ENCODE results near the gene CPN2. TPM values are rescaled to one million over a fixed set of nuclear protein-coding genes. Genes with fewer than 3 reads are reported as not detected.

The CPN2 gene
- polyA plus RNA-seq, 2 of the 4 experiments (the other 2 are of a cell fraction) = not detected

DNA sequence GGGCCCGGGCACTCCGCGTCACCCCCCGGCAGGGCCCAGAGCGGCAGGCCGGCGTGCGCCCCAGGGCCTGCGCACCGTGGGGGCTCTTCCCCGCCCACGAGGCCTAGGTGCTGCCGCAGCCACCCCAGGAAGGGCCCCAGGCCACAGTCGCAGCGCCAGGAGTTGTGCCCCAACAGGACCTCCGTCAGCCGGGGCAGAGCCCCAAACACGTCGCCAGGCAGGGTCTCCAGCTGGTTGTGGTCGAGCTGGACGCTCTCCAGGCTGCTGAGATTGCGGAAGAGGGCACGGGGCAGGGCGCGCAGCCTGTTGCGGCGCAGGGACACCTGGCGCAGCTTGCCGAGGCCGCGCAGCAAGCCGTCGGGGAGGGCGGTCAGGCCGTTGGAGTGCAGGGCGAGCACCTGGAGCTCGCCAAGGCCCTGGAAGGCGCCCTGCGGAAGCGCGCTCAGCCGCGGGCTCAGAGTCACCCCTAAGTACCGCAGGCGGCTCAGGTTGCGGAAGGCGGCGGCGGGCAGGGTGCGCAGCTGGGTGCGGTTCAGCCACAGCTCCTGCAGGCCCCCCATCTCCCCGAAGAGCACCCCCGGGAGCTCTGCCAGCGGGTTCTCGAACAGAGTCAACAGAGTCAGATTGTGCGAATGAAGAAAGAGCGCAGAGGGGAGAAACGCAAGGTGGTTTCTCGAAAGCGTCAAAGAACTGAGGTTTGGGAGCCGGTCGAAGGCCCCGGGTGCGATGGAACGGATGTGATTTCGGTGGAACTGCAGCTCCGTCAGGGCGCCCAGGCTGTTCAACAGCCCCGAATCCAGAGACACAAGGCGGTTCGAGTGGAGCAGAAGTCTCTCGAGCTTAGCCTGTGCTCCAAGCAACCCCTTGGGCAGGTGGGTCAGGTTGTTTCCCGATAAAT lies 46.0 kb upstream of the CPN2 start:
- H3K4me2 ChIP-seq = no peak overlapping the region
- 82% methylated on average over 30 of the region's 73 CpGs for WGBS (ENCODE audit: missing lambda C conversion rate)
- POLR2A ChIA-PET = no interaction called here

DNA sequence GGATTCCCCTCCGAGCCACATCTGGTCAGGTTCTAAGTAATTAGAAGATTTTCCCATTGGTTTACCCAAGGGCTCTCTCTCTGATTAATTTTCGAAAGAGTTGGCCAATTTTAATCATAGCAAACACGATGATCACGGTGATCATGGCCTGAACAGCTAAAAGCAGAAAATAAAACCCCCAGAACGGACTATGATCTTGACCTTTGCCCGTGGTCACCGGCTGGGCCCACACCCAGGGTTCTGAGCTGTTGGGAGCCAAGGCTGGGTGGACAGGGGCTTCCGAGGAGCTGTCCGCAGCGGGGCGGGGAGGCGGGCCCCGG lies 45.4 kb upstream of the CPN2 start:
- FAIRE-seq = no peak
- peaks cover 2% of the 10 kb centered on the region; the same call in 1 of the 3 replicates for H3K9me3 ChIP-seq
- DNase-seq (ENCODE audit: low read depth in 1 of 2, low spot score in 1 of 2) = no peak
- no peak overlapping the region for H3K4me3 ChIP-seq
- ChIA-PET POLR2A (no interaction called here), CTCF (interaction anchor here (1.0 to 1.2 kb wide), 3 partner anchors 10 to 615 kb away, joined by 3 to 4 read pairs (median 3); no protein-coding TSS in a partner anchor)
- no peak for TF ChIP-seq RARB (CRISPR knock-in tag; IDR thresholded peaks at IDR 0.05)
- no peak for TF ChIP-seq HDAC2 (IDR thresholded peaks at IDR 0.05)
- no peak overlapping the region for H3K4me2 ChIP-seq
- no peak overlapping the region for H3K27ac ChIP-seq
- ATAC-seq = no peak
- WGBS (ENCODE audit: missing lambda C conversion rate) = 80% methylated on average over 5 of the region's 13 CpGs
- no peaks in the 10 kb centered on the region for H3K4me1 ChIP-seq

More for the DNA sequence above, 46.0 kb upstream of the CPN2 start:
- Histone ChIP-seq H3K4me1 (no peaks in the 10 kb centered on the region), H3K27ac (no peak overlapping the region), H3K4me3 (no peak overlapping the region), H3K9me3 (no peaks in the 10 kb centered on the region)
- CTCF ChIA-PET = interaction anchor here (1.0 to 1.2 kb wide), 4 partner anchors 8 to 616 kb away, joined by 3 to 4 read pairs (median 3); no protein-coding TSS in a partner anchor
- DNase-seq (ENCODE audit: low read depth in 1 of 2, low spot score in 1 of 2) = no peak
- no peak for TF ChIP-seq HOXB5 (CRISPR knock-in tag; IDR thresholded peaks at IDR 0.05)
- TF ChIP-seq, protein P1, sequence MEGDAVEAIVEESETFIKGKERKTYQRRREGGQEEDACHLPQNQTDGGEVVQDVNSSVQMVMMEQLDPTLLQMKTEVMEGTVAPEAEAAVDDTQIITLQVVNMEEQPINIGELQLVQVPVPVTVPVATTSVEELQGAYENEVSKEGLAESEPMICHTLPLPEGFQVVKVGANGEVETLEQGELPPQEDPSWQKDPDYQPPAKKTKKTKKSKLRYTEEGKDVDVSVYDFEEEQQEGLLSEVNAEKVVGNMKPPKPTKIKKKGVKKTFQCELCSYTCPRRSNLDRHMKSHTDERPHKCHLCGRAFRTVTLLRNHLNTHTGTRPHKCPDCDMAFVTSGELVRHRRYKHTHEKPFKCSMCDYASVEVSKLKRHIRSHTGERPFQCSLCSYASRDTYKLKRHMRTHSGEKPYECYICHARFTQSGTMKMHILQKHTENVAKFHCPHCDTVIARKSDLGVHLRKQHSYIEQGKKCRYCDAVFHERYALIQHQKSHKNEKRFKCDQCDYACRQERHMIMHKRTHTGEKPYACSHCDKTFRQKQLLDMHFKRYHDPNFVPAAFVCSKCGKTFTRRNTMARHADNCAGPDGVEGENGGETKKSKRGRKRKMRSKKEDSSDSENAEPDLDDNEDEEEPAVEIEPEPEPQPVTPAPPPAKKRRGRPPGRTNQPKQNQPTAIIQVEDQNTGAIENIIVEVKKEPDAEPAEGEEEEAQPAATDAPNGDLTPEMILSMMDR (IDR thresholded peaks at IDR 0.05) = no peak
- TF ChIP-seq, protein P2, sequence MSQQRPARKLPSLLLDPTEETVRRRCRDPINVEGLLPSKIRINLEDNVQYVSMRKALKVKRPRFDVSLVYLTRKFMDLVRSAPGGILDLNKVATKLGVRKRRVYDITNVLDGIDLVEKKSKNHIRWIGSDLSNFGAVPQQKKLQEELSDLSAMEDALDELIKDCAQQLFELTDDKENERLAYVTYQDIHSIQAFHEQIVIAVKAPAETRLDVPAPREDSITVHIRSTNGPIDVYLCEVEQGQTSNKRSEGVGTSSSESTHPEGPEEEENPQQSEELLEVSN (IDR thresholded peaks at IDR 0.05; ENCODE audit: borderline replicate concordance, low read depth) = no peak
- FAIRE-seq = no peak
- ATAC-seq = no peak

DNA sequence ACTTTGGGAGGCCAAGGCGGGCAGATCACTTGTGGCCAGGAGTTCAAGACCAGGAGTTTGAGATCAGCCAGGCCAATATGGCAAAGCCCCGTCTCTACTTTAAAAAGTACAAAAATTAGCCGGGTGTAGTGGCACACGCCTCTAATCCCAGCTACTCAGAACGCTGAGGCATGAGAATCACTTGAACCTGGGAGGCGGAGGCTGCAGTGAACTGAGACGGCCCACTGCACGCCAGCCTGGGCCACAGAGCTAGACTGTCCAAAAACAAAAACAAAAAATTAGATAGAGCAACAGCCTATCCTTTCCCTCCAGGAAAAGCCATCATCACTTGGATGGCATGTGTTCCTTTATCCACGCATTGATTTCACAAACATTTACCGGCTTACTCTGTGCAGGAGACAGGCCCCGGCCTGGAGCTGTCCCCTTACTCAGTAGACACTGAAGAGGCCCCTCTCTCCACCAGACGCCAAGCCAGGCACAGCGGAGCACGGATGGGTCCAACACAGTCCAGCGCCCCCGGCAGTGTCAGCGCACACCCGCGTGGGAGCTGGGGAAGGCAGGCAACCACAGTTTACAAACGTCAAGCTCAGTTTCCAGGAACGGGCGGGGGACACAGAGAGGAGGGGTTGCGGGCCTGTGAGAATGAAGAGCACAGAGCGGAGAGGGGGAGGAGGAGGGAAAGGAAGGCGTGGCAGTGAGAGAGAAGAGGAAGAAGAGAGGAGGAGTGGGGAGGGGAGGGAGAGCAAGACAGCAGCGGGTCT lies 44.8 kb upstream of the CPN2 start:
- Histone ChIP-seq H3K27ac (no peak overlapping the region), H3K4me1 (no peaks in the 10 kb centered on the region), H3K4me2 (no peak overlapping the region), H3K4me3 (no peak overlapping the region), H3K9me3 (peaks cover 7% of the 10 kb centered on the region; the same call in 1 of the 3 replicates)
- TF ChIP-seq MAFK (IDR thresholded peaks at IDR 0.05; ENCODE audit: partially characterized antibody) (no peak), CBX2 (IDR thresholded peaks at IDR 0.05; ENCODE audit: borderline replicate concordance, low read depth) (no peak), KDM5A (IDR thresholded peaks at IDR 0.05) (no peak), POLR2A (IDR thresholded peaks at IDR 0.05; ENCODE audit: low read length) (no peak), EHMT2 (IDR thresholded peaks at IDR 0.05; ENCODE audit: low read depth) (no peak), RCOR1 (IDR thresholded peaks at IDR 0.05; ENCODE audit: low read depth, low read length) (no peak), HOXA7 (CRISPR knock-in tag; IDR thresholded peaks at IDR 0.05) (no peak), JUNB (IDR thresholded peaks at IDR 0.05) (no peak), ZC3H11A (IDR thresholded peaks at IDR 0.05) (no peak), KDM1A (IDR thresholded peaks at IDR 0.05; ENCODE audit: low read depth) (no peak), HOXB5 (CRISPR knock-in tag; IDR thresholded peaks at IDR 0.05) (no peak)
- TF ChIP-seq, protein P3, sequence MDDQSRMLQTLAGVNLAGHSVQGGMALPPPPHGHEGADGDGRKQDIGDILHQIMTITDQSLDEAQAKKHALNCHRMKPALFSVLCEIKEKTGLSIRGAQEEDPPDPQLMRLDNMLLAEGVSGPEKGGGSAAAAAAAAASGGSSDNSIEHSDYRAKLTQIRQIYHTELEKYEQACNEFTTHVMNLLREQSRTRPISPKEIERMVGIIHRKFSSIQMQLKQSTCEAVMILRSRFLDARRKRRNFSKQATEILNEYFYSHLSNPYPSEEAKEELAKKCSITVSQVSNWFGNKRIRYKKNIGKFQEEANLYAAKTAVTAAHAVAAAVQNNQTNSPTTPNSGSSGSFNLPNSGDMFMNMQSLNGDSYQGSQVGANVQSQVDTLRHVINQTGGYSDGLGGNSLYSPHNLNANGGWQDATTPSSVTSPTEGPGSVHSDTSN (IDR thresholded peaks at IDR 0.05) = no peak
- TF ChIP-seq, protein P2 (IDR thresholded peaks at IDR 0.05; ENCODE audit: borderline replicate concordance, low read depth) = no peak
- TF ChIP-seq, protein P4, sequence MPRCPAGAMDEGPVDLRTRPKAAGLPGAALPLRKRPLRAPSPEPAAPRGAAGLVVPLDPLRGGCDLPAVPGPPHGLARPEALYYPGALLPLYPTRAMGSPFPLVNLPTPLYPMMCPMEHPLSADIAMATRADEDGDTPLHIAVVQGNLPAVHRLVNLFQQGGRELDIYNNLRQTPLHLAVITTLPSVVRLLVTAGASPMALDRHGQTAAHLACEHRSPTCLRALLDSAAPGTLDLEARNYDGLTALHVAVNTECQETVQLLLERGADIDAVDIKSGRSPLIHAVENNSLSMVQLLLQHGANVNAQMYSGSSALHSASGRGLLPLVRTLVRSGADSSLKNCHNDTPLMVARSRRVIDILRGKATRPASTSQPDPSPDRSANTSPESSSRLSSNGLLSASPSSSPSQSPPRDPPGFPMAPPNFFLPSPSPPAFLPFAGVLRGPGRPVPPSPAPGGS (IDR thresholded peaks at IDR 0.05) = no peak
- ChIA-PET CTCF (interaction anchor here (1.0 to 1.9 kb wide), 6 partner anchors 8 to 615 kb away, joined by 3 to 7 read pairs (median 4); no protein-coding TSS in a partner anchor), POLR2A (no interaction called here)
- WGBS (ENCODE audit: missing lambda C conversion rate) = 76% methylated on average over 16 of the region's 26 CpGs
- ATAC-seq (no peak; a peak in 1 of 6 replicates), DNase-seq (ENCODE audit: low read depth in 1 of 2, low spot score in 1 of 2) (no peak), FAIRE-seq (no peak)
